K562 (cell line): Measurements from ENCODE around the gene GLIS1. TPM values are rescaled to one million over a fixed set of nuclear protein-coding genes. Genes with fewer than 3 reads are reported as not detected.

Experiments used
- ATAC-seq: fragments of 200-7000 bp; cut with Tn5 transposase; 3 replicates; pipeline ENCODE4 v1.9.1; 2020; ENCODE audit warnings: moderate library complexity
- BruUV-seq: library from RNA; stranded (reverse); fragments of 400-500 nt; replicated peaks from 2 replicates; lab custom pipeline; 2021; lab: Mats Ljungman, UMichigan
- CTCF ChIA-PET: fragments of 300-600 bp; formaldehyde crosslinking; extraction: SDS; loops from one replicate; lab custom pipeline; 2021; ENCODE audit warnings: low intra/inter-chr PET ratio; lab: Yijun Ruan, JAX
- POLR2A ChIA-PET: fragments of 300-600, 350-650 bp; sonication (Branson Sonifier 250); formaldehyde crosslinking; extraction: SDS; loops from one replicate; lab custom pipeline; 2021; ENCODE audit warnings: antibody characterized with exemption, inconsistent platforms; lab: Yijun Ruan, JAX
- DNase-seq, 4 experiments: peaks; one replicate each; pipeline versions ENCODE4 v3.0.0 to v3.0.0-alpha.2; 2011 to 2018; ENCODE audit warnings: low spot score in 3 of 4, mixed read lengths in 3 of 4; ENCODE audit errors: extremely low read depth in 1 of 4
- FAIRE-seq: peaks from 2 replicates; lab custom pipeline; 2011; peaks lifted over from hg19 to GRCh38; lab: Jason Lieb, UNC
- H2AFZ ChIP-seq: 2 replicates; pipeline ENCODE4 v1.6.0; 2011; ENCODE audit warnings: low read depth, low read length, control low read depth, inconsistent platforms
- H3K27ac ChIP-seq: fragments of 200-600 bp; 3 replicates; pipeline ENCODE4 v1.8.0; 2011; ENCODE audit warnings: low read depth, mild to moderate bottlenecking, control low read depth, inconsistent platforms, low read length, moderate library complexity, mixed read lengths; ENCODE audit errors: extremely low read depth
- H3K27me3 ChIP-seq, 2 experiments: fragments of 300-600 bp in 1 of 2; 2 replicates in 1 of 2; 3 replicates in 1 of 2; pipeline versions ENCODE4 v1.6.0 to v1.8.0; 2011; ENCODE audit warnings: inconsistent platforms in 2 of 2, low read length in 2 of 2, mild to moderate bottlenecking in 1 of 2, mixed read lengths in 1 of 2, moderate library complexity in 1 of 2; ENCODE audit not compliant: control insufficient read depth in 2 of 2, insufficient read depth in 2 of 2
- H3K36me3 ChIP-seq: fragments of 300-600 bp; 3 replicates; pipeline ENCODE4 v1.8.0; 2011; ENCODE audit warnings: mild to moderate bottlenecking, low read length, inconsistent platforms; ENCODE audit not compliant: control insufficient read depth, insufficient read depth
- H3K4me1 ChIP-seq, 2 experiments: fragments of 200-600 bp in 1 of 2; replicated peaks in 1 of 2; 2 replicates in 1 of 2; 3 replicates in 1 of 2; pipeline versions ENCODE4 v1.5.1 to v1.8.0; 2011; ENCODE audit warnings: inconsistent platforms in 2 of 2, low read length in 2 of 2, mild to moderate bottlenecking in 1 of 2, mixed read lengths in 1 of 2, moderate library complexity in 1 of 2; ENCODE audit not compliant: control insufficient read depth in 2 of 2, insufficient read depth in 2 of 2
- H3K4me2 ChIP-seq: 2 replicates; pipeline ENCODE4 v1.6.1; 2011; ENCODE audit warnings: low read length, control low read depth, inconsistent platforms, mixed read lengths; ENCODE audit not compliant: insufficient read depth
- H3K4me3 ChIP-seq: fragments of 200-600 bp; sonication (generic), shearing (Covaris generic); 2 replicates; pipeline ENCODE4 v1.5.1; 2016; ENCODE audit warnings: control low read depth, inconsistent platforms
- H3K79me2 ChIP-seq: fragments of 200-600 bp; 3 replicates; pipeline ENCODE4 v1.8.0; 2011; ENCODE audit warnings: low read length, inconsistent platforms; ENCODE audit not compliant: control insufficient read depth, insufficient read depth
- H3K9ac ChIP-seq, 2 experiments: 2 replicates each; pipeline versions ENCODE4 v1.6.0 to v1.6.1; 2011; ENCODE audit warnings: low read depth in 2 of 2, low read length in 2 of 2, control low read depth in 1 of 2, inconsistent platforms in 1 of 2, mild to moderate bottlenecking in 1 of 2, mixed read lengths in 1 of 2; ENCODE audit not compliant: insufficient read depth in 1 of 2
- H3K9me1 ChIP-seq: one replicate; pipeline ENCODE4 v1.6.0; 2011; ENCODE audit warnings: inconsistent platforms, mild to moderate bottlenecking, low read length, moderate library complexity; ENCODE audit not compliant: control insufficient read depth, insufficient read depth
- H3K9me3 ChIP-seq: replicated peaks from 2 replicates; pipeline ENCODE4 v1.5.1; 2011; ENCODE audit warnings: low read depth, low read length, inconsistent platforms; ENCODE audit not compliant: control insufficient read depth, insufficient read depth
- H4K20me1 ChIP-seq: replicated peaks from 2 replicates; pipeline ENCODE4 v1.6.1; 2011; ENCODE audit warnings: low read length, inconsistent platforms, mixed read lengths; ENCODE audit not compliant: control insufficient read depth, insufficient read depth
- MIER1 ChIP-seq: fragments of 450-650 bp; IDR thresholded peaks from 2 replicates; pipeline ENCODE4 v1.6.1; 2016; ENCODE audit warnings: antibody characterized with exemption, mild to moderate bottlenecking, low read depth
- POLR2AphosphoS5 ChIP-seq: IDR thresholded peaks from 2 replicates; pipeline ENCODE4 v1.6.1; 2011; ENCODE audit warnings: mild to moderate bottlenecking, low read depth, low read length, moderate library complexity; ENCODE audit not compliant: control insufficient read depth, insufficient read depth
- POLR3A ChIP-seq: IDR thresholded peaks from 2 replicates; pipeline ENCODE4 v1.6.1; 2011; ENCODE audit warnings: borderline replicate concordance, mild to moderate bottlenecking, moderate library complexity; ENCODE audit not compliant: insufficient read length, insufficient read depth; ENCODE audit errors: extremely low read depth
- REST ChIP-seq, 2 experiments: fragments of 450-650 bp; formaldehyde crosslinking in 1 of 2; IDR thresholded peaks; 2 replicates each; pipeline versions ENCODE4 v1.4.0 to v1.6.1; 2014 to 2020; ENCODE audit warnings: mild to moderate bottlenecking in 2 of 2, borderline replicate concordance in 1 of 2, low read depth in 1 of 2
- SRF ChIP-seq, 2 experiments: fragments of 250-450, 450-650 bp in 1 of 2; sonication (Bioruptor Pico) in 1 of 2; sonication (generic) in 1 of 2; formaldehyde crosslinking; IDR thresholded peaks; 2 replicates each; pipeline versions ENCODE4 v1.5.0 to v1.5.1; 2020 to 2022; ENCODE audit warnings: mild to moderate bottlenecking in 1 of 2, missing genetic modification reagents in 1 of 2
- TAF7 ChIP-seq: fragments of 450-650 bp; IDR thresholded peaks from 2 replicates; pipeline ENCODE4 v1.6.1; 2016; ENCODE audit warnings: missing genetic modification characterization, missing compliant biosample characterization
- TBP ChIP-seq: optimal IDR thresholded peaks from 2 replicates; pipeline ENCODE3; 2011; ENCODE audit warnings: low read depth, low read length, improper control_type of control experiment
- TFAP4 ChIP-seq: sonication (generic); formaldehyde crosslinking; IDR thresholded peaks from 2 replicates; pipeline ENCODE4 v1.8.0; 2022; ENCODE audit warnings: missing genetic modification reagents, mild to moderate bottlenecking, moderate library complexity, borderline replicate concordance
- XRCC5 ChIP-seq: fragments of 200-400 bp; formaldehyde crosslinking; IDR thresholded peaks from 2 replicates; pipeline ENCODE4 v1.6.1; 2017; ENCODE audit warnings: low read depth, mild to moderate bottlenecking, low read length
- ZNF41 ChIP-seq: fragments of 250-450 bp; sonication (Bioruptor Pico); conservative IDR thresholded peaks from 2 replicates; pipeline ENCODE4 v1.4.0; 2020; ENCODE audit warnings: mild to moderate bottlenecking
- WGBS: fragments of 100-300 bp; shearing (Covaris generic); methylation state at CpG from one replicate; pipeline ENCODE4 v1.1.6; 2016; ENCODE audit warnings: low coverage, mixed read lengths; ENCODE audit not compliant: insufficient coverage; ENCODE audit errors: missing lambda C conversion rate; 5-methylcytosine and 5-hydroxymethylcytosine counted together
- in situ Hi-C: fragments of 300-500 bp; cut with MboI; formaldehyde crosslinking; loops from 4 replicates; pipeline ENCODE4 v1.15.0; 2018; ENCODE audit warnings: inconsistent platforms, mixed read lengths
- intact Hi-C: fragments of 100-400 bp; cut with micrococcal nuclease; formaldehyde crosslinking; loops from 2 replicates; pipeline ENCODE4 v1.14.2; 2022
- polyA plus RNA-seq, 8 experiments: library from polyadenylated mRNA; depleted of rRNA in 4 of 8; stranded (reverse) in 5 of 8; unstranded in 3 of 8; fragments of >200 nt; fragmentation: Nextera tagmentation in 2 of 8; fragmentation: Illumina TruSeq in 1 of 8; extraction: Ambion mirVana in 2 of 8; extraction: Trizol in 1 of 8; gene quantifications; 2 replicates each; pipeline versions ENCODE4 v1.2.1 to v1.2.3, GENCODE V29; 2011 to 2014; ENCODE audit warnings: inconsistent platforms in 1 of 8, missing spikeins in 1 of 8
- total RNA-seq, 7 experiments: library from RNA; depleted of rRNA in 6 of 7; stranded (reverse); fragments of >200 nt in 6 of 7; fragmentation: Illumina TruSeq in 2 of 7; extraction: Trizol in 2 of 7; gene quantifications; 2 replicates each; pipeline versions ENCODE4 v1.2.1 to v1.2.3, GENCODE V29; 2011 to 2021; ENCODE audit warnings: low replicate concordance in 1 of 7
- TF ChIP-seq, protein P1 (sequence below): IDR thresholded peaks from 2 replicates; pipeline ENCODE4 v1.6.1; 2016; ENCODE audit warnings: missing genetic modification characterization, missing compliant biosample characterization

The GLIS1 gene
- total and polyA plus RNA-seq, 9 of the 15 experiments (the other 6 are each of a cell fraction or from before 2014, with no cell fraction given) = not detected

- no peaks in the 10 kb centered on the region for H3K79me2 ChIP-seq
- peaks cover 7 to 34% of the 10 kb centered on the region in 2 experiments; a peak in 4 of 5 replicates for H3K27me3 ChIP-seq
- no peak for ATAC-seq
- H3K9me1 ChIP-seq = no peaks in the 10 kb centered on the region
- no peaks in the 10 kb centered on the region for H3K4me1 ChIP-seq
- no peak overlapping the region for H3K4me3 ChIP-seq
- peaks cover 6% of the 10 kb centered on the region; the same call in 1 of the 2 replicates for H4K20me1 ChIP-seq
- H2AFZ ChIP-seq = no peak overlapping the region
- H3K36me3 ChIP-seq = no peaks in the 10 kb centered on the region
- no TSS peak for BruUV-seq
- intact Hi-C loops = no loop called here
- in situ Hi-C loops = no loop called here
- ChIA-PET CTCF (no interaction called here), POLR2A (interaction anchor here (0.6 to 1.4 kb wide), 2 partner anchors 10 to 407 kb away, joined by 3 to 6 read pairs; no protein-coding TSS in a partner anchor)
- H3K9ac ChIP-seq = no peak overlapping the region
- 13% methylated on average over 1 of the region's 1 CpG for WGBS
- DNase-seq = no peak
- FAIRE-seq = no peak
- H3K27ac ChIP-seq = no peak overlapping the region
- no peaks in the 10 kb centered on the region for H3K9me3 ChIP-seq
- no peak overlapping the region for H3K4me2 ChIP-seq
- TF ChIP-seq POLR3A (no peak), TFAP4 (CRISPR knock-in tag) (no peak), MIER1 (no peak), TAF7 (no peak), TBP (no peak), XRCC5 (no peak), ZNF41 (CRISPR knock-in tag) (no peak), REST (IDR thresholded peaks at IDR 0.05; ENCODE audit: borderline replicate concordance) (no peak), REST (CRISPR knock-in tag; IDR thresholded peaks at IDR 0.05; ENCODE audit: low read depth) (no peak), POLR2AphosphoS5 (no peak), SRF (CRISPR knock-in tag; IDR thresholded peaks at IDR 0.05) (no peak)
- TF ChIP-seq, protein P1, sequence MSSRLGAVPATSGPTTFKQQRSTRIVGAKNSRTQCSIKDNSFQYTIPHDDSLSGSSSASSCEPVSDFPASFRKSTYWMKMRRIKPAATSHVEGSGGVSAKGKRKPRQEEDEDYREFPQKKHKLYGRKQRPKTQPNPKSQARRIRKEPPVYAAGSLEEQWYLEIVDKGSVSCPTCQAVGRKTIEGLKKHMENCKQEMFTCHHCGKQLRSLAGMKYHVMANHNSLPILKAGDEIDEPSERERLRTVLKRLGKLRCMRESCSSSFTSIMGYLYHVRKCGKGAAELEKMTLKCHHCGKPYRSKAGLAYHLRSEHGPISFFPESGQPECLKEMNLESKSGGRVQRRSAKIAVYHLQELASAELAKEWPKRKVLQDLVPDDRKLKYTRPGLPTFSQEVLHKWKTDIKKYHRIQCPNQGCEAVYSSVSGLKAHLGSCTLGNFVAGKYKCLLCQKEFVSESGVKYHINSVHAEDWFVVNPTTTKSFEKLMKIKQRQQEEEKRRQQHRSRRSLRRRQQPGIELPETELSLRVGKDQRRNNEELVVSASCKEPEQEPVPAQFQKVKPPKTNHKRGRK = no peak
Observed at GRCh38 chr1:53627666-53628065, 111.3 kb downstream of the GLIS1 start.
